ENCODE data around the gene FBXL19. TPM values are rescaled to one million over a fixed set of nuclear protein-coding genes. Genes with fewer than 3 reads are reported as not detected.

The FBXL19 gene
- total and polyA plus RNA-seq, 2 of the 13 experiments (the other 11 are each of a cell fraction or from before 2014, with no cell fraction given) = 6.0 to 13.7 TPM

- TF ChIP-seq, protein P1, sequence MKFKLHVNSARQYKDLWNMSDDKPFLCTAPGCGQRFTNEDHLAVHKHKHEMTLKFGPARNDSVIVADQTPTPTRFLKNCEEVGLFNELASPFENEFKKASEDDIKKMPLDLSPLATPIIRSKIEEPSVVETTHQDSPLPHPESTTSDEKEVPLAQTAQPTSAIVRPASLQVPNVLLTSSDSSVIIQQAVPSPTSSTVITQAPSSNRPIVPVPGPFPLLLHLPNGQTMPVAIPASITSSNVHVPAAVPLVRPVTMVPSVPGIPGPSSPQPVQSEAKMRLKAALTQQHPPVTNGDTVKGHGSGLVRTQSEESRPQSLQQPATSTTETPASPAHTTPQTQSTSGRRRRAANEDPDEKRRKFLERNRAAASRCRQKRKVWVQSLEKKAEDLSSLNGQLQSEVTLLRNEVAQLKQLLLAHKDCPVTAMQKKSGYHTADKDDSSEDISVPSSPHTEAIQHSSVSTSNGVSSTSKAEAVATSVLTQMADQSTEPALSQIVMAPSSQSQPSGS (CRISPR knock-in tag; IDR thresholded peaks at IDR 0.05) = peak; percentile 75; the same call in 1 of the 2 replicates
- TF ChIP-seq KLF15 (CRISPR knock-in tag; IDR thresholded peaks at IDR 0.05; ENCODE audit: borderline replicate concordance) = peak; percentile 98; the same call in 1 of the 2 replicates
- TF ChIP-seq CREB3 (CRISPR knock-in tag; IDR thresholded peaks at IDR 0.05) = peak; percentile 92; the same call in 1 of the 2 replicates
- peak; percentile 90 for TF ChIP-seq ETV5 (CRISPR knock-in tag; IDR thresholded peaks at IDR 0.05; ENCODE audit: borderline replicate concordance)
- TF ChIP-seq, protein P2, sequence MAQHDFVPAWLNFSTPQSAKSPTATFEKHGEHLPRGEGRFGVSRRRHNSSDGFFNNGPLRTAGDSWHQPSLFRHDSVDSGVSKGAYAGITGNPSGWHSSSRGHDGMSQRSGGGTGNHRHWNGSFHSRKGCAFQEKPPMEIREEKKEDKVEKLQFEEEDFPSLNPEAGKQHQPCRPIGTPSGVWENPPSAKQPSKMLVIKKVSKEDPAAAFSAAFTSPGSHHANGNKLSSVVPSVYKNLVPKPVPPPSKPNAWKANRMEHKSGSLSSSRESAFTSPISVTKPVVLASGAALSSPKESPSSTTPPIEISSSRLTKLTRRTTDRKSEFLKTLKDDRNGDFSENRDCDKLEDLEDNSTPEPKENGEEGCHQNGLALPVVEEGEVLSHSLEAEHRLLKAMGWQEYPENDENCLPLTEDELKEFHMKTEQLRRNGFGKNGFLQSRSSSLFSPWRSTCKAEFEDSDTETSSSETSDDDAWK (CRISPR knock-in tag; IDR thresholded peaks at IDR 0.05) = no peak
- TF ChIP-seq ZNF33B (CRISPR knock-in tag; IDR thresholded peaks at IDR 0.05) = no peak; the same call in none of the 2 replicates
- TF ChIP-seq, protein P3, sequence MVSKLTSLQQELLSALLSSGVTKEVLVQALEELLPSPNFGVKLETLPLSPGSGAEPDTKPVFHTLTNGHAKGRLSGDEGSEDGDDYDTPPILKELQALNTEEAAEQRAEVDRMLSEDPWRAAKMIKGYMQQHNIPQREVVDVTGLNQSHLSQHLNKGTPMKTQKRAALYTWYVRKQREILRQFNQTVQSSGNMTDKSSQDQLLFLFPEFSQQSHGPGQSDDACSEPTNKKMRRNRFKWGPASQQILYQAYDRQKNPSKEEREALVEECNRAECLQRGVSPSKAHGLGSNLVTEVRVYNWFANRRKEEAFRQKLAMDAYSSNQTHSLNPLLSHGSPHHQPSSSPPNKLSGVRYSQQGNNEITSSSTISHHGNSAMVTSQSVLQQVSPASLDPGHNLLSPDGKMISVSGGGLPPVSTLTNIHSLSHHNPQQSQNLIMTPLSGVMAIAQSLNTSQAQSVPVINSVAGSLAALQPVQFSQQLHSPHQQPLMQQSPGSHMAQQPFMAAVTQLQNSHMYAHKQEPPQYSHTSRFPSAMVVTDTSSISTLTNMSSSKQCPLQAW (CRISPR knock-in tag; IDR thresholded peaks at IDR 0.05) = no peak; the same call in 1 of the 2 replicates
- TF ChIP-seq ZC3H4 (CRISPR knock-in tag; IDR thresholded peaks at IDR 0.05; ENCODE audit: borderline replicate concordance) = peak; percentile 56; the same call in 1 of the 2 replicates
- TF ChIP-seq CEBPB (IDR thresholded peaks at IDR 0.05; ENCODE audit: borderline replicate concordance, low read depth, low read length) = no peak
- peak; percentile 100 for TF ChIP-seq ZBTB7A (CRISPR knock-in tag; IDR thresholded peaks at IDR 0.05)
- TF ChIP-seq ZNF460 (CRISPR knock-in tag; IDR thresholded peaks at IDR 0.05; ENCODE audit: borderline replicate concordance) = no peak
- TF ChIP-seq RXRA (CRISPR knock-in tag; IDR thresholded peaks at IDR 0.05) = peak; percentile 87
- TF ChIP-seq, protein P4, sequence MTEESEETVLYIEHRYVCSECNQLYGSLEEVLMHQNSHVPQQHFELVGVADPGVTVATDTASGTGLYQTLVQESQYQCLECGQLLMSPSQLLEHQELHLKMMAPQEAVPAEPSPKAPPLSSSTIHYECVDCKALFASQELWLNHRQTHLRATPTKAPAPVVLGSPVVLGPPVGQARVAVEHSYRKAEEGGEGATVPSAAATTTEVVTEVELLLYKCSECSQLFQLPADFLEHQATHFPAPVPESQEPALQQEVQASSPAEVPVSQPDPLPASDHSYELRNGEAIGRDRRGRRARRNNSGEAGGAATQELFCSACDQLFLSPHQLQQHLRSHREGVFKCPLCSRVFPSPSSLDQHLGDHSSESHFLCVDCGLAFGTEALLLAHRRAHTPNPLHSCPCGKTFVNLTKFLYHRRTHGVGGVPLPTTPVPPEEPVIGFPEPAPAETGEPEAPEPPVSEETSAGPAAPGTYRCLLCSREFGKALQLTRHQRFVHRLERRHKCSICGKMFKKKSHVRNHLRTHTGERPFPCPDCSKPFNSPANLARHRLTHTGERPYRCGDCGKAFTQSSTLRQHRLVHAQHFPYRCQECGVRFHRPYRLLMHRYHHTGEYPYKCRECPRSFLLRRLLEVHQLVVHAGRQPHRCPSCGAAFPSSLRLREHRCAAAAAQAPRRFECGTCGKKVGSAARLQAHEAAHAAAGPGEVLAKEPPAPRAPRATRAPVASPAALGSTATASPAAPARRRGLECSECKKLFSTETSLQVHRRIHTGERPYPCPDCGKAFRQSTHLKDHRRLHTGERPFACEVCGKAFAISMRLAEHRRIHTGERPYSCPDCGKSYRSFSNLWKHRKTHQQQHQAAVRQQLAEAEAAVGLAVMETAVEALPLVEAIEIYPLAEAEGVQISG (CRISPR knock-in tag; IDR thresholded peaks at IDR 0.05) = peak; percentile 95
- peak; percentile 58; the same call in 1 of the 2 replicates for TF ChIP-seq SIX4 (CRISPR knock-in tag; IDR thresholded peaks at IDR 0.05)
- TF ChIP-seq, protein P5, sequence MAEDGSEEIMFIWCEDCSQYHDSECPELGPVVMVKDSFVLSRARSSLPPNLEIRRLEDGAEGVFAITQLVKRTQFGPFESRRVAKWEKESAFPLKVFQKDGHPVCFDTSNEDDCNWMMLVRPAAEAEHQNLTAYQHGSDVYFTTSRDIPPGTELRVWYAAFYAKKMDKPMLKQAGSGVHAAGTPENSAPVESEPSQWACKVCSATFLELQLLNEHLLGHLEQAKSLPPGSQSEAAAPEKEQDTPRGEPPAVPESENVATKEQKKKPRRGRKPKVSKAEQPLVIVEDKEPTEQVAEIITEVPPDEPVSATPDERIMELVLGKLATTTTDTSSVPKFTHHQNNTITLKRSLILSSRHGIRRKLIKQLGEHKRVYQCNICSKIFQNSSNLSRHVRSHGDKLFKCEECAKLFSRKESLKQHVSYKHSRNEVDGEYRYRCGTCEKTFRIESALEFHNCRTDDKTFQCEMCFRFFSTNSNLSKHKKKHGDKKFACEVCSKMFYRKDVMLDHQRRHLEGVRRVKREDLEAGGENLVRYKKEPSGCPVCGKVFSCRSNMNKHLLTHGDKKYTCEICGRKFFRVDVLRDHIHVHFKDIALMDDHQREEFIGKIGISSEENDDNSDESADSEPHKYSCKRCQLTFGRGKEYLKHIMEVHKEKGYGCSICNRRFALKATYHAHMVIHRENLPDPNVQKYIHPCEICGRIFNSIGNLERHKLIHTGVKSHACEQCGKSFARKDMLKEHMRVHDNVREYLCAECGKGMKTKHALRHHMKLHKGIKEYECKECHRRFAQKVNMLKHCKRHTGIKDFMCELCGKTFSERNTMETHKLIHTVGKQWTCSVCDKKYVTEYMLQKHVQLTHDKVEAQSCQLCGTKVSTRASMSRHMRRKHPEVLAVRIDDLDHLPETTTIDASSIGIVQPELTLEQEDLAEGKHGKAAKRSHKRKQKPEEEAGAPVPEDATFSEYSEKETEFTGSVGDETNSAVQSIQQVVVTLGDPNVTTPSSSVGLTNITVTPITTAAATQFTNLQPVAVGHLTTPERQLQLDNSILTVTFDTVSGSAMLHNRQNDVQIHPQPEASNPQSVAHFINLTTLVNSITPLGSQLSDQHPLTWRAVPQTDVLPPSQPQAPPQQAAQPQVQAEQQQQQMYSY (CRISPR knock-in tag; IDR thresholded peaks at IDR 0.05) = peak; percentile 86
- TF ChIP-seq NFE2 (CRISPR knock-in tag; IDR thresholded peaks at IDR 0.05) = peak; percentile 48; the same call in 1 of the 2 replicates
Observed at GRCh38 chr16:30893744-30894539, 29.4 kb upstream of the FBXL19 start, which contains the start of gene BCL7C (continued).

All from HepG2 (cell line).